ENCODE data around the gene EN2. TPM values are rescaled to one million over a fixed set of nuclear protein-coding genes. Genes with fewer than 3 reads are reported as not detected.

EN2 gene
- total RNA-seq, 1 donor from 2014 or later = not detected

DNA sequence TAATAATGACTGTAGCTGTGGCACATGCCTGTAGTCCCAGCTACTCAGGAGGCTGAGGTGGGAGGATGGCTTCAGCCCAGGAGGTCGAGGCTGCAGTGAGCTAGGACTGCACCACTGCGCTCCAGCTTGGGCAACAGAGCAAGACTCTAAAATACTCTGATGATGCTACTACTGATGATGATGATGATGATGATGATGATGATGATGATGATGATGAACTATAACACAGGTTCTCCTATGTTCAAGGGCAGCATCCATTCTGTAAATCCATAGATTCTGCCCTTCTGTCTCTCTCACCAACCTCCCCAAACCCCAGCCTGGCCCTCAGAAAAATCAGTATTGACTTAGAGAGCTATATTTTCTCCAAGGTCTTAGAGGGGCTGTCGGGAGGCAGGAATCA, 22.8 kb upstream of the EN2 start:
- peaks cover 100% of the 10 kb centered on the region for H3K27me3 Mint-ChIP-seq (ENCODE audit: low read depth)
- TF ChIP-seq CTCF (IDR thresholded peaks at IDR 0.05; ENCODE audit: unreplicated experiment) = no peak
- H3K4me1 Mint-ChIP-seq = no peaks in the 10 kb centered on the region
- DNase-seq (ENCODE audit: low spot score in 2 of 2, unreplicated experiment in 2 of 2) = no peak
- H3K36me3 Mint-ChIP-seq = no peaks in the 10 kb centered on the region
- H3K27ac Mint-ChIP-seq = no peak overlapping the region
- peaks cover 3% of the 10 kb centered on the region for H3K9me3 Mint-ChIP-seq
- no peak overlapping the region for H3K4me3 Mint-ChIP-seq

DNA sequence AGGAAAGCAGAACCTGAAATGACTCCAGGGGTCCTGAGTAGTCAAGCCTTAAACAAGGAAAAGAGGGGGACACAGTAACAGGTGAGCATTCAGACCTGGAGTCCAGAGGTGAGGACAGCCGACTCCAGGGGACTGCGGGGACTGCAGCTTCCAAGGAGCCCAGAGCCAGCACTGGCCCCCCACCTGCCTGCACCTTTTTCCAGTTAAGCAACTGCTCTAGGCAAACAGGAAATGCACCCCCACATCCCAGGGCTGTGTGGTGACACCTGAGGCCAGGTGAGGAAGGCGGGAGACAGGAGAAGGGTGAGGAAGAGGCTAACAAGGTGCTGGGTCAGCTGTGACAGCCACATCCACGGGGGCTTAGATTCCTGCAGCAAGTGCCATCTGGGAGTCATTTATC, 20.1 kb upstream of the EN2 start:
- H3K9me3 Mint-ChIP-seq = peaks cover 3% of the 10 kb centered on the region
- H3K4me3 Mint-ChIP-seq = no peak overlapping the region
- no peaks in the 10 kb centered on the region for H3K36me3 Mint-ChIP-seq
- DNase-seq (ENCODE audit: low spot score in 2 of 2, unreplicated experiment in 2 of 2) = no peak
- H3K4me1 Mint-ChIP-seq = no peaks in the 10 kb centered on the region
- no peak for TF ChIP-seq CTCF (IDR thresholded peaks at IDR 0.05; ENCODE audit: unreplicated experiment)
- H3K27me3 Mint-ChIP-seq (ENCODE audit: low read depth) = peaks cover 100% of the 10 kb centered on the region
- H3K27ac Mint-ChIP-seq = no peak overlapping the region

- Mint-ChIP-seq H3K9me3 (no peaks in the 10 kb centered on the region), H3K4me1 (no peaks in the 10 kb centered on the region), H3K4me3 (no peak overlapping the region), H3K27me3 (ENCODE audit: low read depth) (peaks cover 100% of the 10 kb centered on the region), H3K36me3 (no peaks in the 10 kb centered on the region), H3K27ac (no peak overlapping the region)
- TF ChIP-seq CTCF (IDR thresholded peaks at IDR 0.05; ENCODE audit: unreplicated experiment) = no peak
- DNase-seq (ENCODE audit: low spot score in 2 of 2, unreplicated experiment in 2 of 2) = no peak
Observed at GRCh38 chr7:155438777-155439176, 19.2 kb upstream of the EN2 start.

- Mint-ChIP-seq H3K36me3 (no peaks in the 10 kb centered on the region), H3K27ac (no peak overlapping the region), H3K9me3 (no peaks in the 10 kb centered on the region), H3K4me3 (no peak overlapping the region), H3K27me3 (ENCODE audit: low read depth) (peaks cover 100% of the 10 kb centered on the region), H3K4me1 (no peaks in the 10 kb centered on the region)
- TF ChIP-seq CTCF (IDR thresholded peaks at IDR 0.05; ENCODE audit: unreplicated experiment) = no peak
- DNase-seq (ENCODE audit: low spot score in 2 of 2, unreplicated experiment in 2 of 2) = no peak
Observed at GRCh38 chr7:155439311-155440017, 18.5 kb upstream of the EN2 start.

DNA sequence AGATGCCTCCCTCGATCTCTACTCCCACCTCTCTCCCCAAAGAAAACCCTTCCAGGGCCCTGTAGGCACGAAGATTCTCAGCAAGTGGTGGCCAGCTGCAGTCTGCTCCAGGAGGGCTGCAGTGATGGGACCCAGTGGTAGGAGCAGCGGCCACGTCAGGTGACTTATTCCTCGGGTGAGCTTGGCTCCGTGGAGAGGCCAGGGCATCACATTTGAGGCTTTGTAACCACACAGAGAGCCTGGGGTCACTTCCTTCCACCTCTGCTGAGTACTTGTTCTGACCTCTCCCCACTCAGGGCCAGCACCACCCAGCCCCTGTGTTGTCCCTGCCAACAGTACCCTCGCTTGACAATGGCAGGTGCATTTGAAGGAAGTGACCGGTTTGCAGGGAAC, 17.9 kb upstream of the EN2 start:
- no peak for DNase-seq (ENCODE audit: low spot score in 2 of 2, unreplicated experiment in 2 of 2)

More for the DNA sequence above, 17.9 kb upstream of the EN2 start:
- H3K4me3 Mint-ChIP-seq = no peak overlapping the region
- peaks cover 100% of the 10 kb centered on the region for H3K27me3 Mint-ChIP-seq (ENCODE audit: low read depth)
- H3K9me3 Mint-ChIP-seq = no peaks in the 10 kb centered on the region
- H3K4me1 Mint-ChIP-seq = no peaks in the 10 kb centered on the region
- TF ChIP-seq CTCF (IDR thresholded peaks at IDR 0.05; ENCODE audit: unreplicated experiment) = no peak
- no peak overlapping the region for H3K27ac Mint-ChIP-seq
- H3K36me3 Mint-ChIP-seq = no peaks in the 10 kb centered on the region

All from mesothelial cell of epicardium (in vitro differentiated cells).